HL-60 (cell line): ENCODE measurements around the gene STXBP4.

Experiments
- CTCF ChIP-seq: IDR thresholded peaks from one replicate; pipeline ENCODE4 v1.5.1; 2011; ENCODE audit warnings: low read length, control low read depth, inconsistent platforms; ENCODE audit not compliant: insufficient read depth
- GABPA ChIP-seq: IDR thresholded peaks from 2 replicates; pipeline ENCODE4 v1.6.1; 2012; ENCODE audit warnings: low read depth
- POLR2AphosphoS5 ChIP-seq: IDR thresholded peaks from 2 replicates; pipeline ENCODE4 v1.6.1; 2012; ENCODE audit warnings: low read depth
- REST ChIP-seq: IDR thresholded peaks from 2 replicates; pipeline ENCODE4 v1.6.1; 2012; ENCODE audit warnings: low read depth; ENCODE audit not compliant: insufficient replicate concordance

- no peak for TF ChIP-seq CTCF
- TF ChIP-seq POLR2AphosphoS5 = no peak
- TF ChIP-seq REST = no peak
- TF ChIP-seq GABPA = no peak
These were observed 172.2 kb downstream of the STXBP4 start for GRCh38 chr17:55140809-55141208.
